ENCODE results near the gene PYGM. TPM values are rescaled to one million over a fixed set of nuclear protein-coding genes. Genes with fewer than 3 reads are reported as not detected.
A peak's percentile ranks its signal among the peaks of the same experiment; 100 is the strongest.

Gene PYGM
- total and polyA plus RNA-seq, 2 donors (not counting 1 experiment from before 2014, with no cell fraction given) = 0.50 to 1.9 TPM

- Histone ChIP-seq H3K27ac (ENCODE audit: insufficient read depth, low read length) (no peak overlapping the region), H3K9ac (ENCODE audit: insufficient read depth, low read length) (no peak overlapping the region), H4K20me1 (ENCODE audit: control insufficient read depth, extremely low read depth, insufficient read depth, low read length) (no peaks in the 10 kb centered on the region), H3K4me3 (replicated peaks in 1 of 4; ENCODE audit: control extremely low read depth in 1 of 4, insufficient read depth in 1 of 4, low read depth in 3 of 4, low read length in 4 of 4) (no peak overlapping the region), H3K27me3 (ENCODE audit: control insufficient read depth, insufficient read depth, low read length) (peaks cover 45% of the 10 kb centered on the region), H3K36me3 (ENCODE audit: control insufficient read depth, insufficient read depth, low read length) (no peaks in the 10 kb centered on the region), H2AFZ (ENCODE audit: low read length) (no peak overlapping the region), H3K4me2 (ENCODE audit: extremely low read depth, insufficient read depth, low read length) (no peak overlapping the region), H3K9me3 (ENCODE audit: control insufficient read depth, insufficient read depth, low read depth, low read length) (no peaks in the 10 kb centered on the region), H3K79me2 (ENCODE audit: control insufficient read depth, insufficient read depth, low read length) (no peaks in the 10 kb centered on the region), H3K4me1 (ENCODE audit: control insufficient read depth, extremely low read depth, insufficient read depth, low read length) (no peaks in the 10 kb centered on the region)
- TF ChIP-seq CTCF (conservative IDR thresholded peaks at IDR 0.05 in 1 of 2, IDR thresholded peaks at IDR 0.05 in 1 of 2; ENCODE audit: low read depth in 1 of 2, low read length in 2 of 2) (no peak), EZH2 (IDR thresholded peaks at IDR 0.05; ENCODE audit: low read length, missing control alignments) (no peak)
- no peak for DNase-seq (ENCODE audit: low read depth in 2 of 2)
These were observed 45.1 kb downstream of the PYGM start for GRCh38 chr11:64714666-64715065.

GRCh38 chr11:64713781-64714363 lies 45.9 kb downstream of the PYGM start:
- H3K9ac ChIP-seq (ENCODE audit: insufficient read depth, low read length) = no peak overlapping the region
- H3K9me3 ChIP-seq (ENCODE audit: control insufficient read depth, insufficient read depth, low read depth, low read length) = no peaks in the 10 kb centered on the region
- no peak overlapping the region for H3K27ac ChIP-seq (ENCODE audit: insufficient read depth, low read length)
- no peak for DNase-seq (ENCODE audit: low read depth in 2 of 2)
- no peak overlapping the region for H3K4me2 ChIP-seq (ENCODE audit: extremely low read depth, insufficient read depth, low read length)
- TF ChIP-seq EZH2 (IDR thresholded peaks at IDR 0.05; ENCODE audit: low read length, missing control alignments) = peak; percentile 72
- TF ChIP-seq CTCF (conservative IDR thresholded peaks at IDR 0.05 in 1 of 2, IDR thresholded peaks at IDR 0.05 in 1 of 2; ENCODE audit: low read depth in 1 of 2, low read length in 2 of 2) = no peak
- no peaks in the 10 kb centered on the region for H3K36me3 ChIP-seq (ENCODE audit: control insufficient read depth, insufficient read depth, low read length)
- H3K4me1 ChIP-seq (ENCODE audit: control insufficient read depth, extremely low read depth, insufficient read depth, low read length) = no peaks in the 10 kb centered on the region
- H2AFZ ChIP-seq (ENCODE audit: low read length) = no peak overlapping the region
- H3K27me3 ChIP-seq (ENCODE audit: control insufficient read depth, insufficient read depth, low read length) = peaks cover 45% of the 10 kb centered on the region
- H3K4me3 ChIP-seq (replicated peaks in 1 of 4; ENCODE audit: control extremely low read depth in 1 of 4, insufficient read depth in 1 of 4, low read depth in 3 of 4, low read length in 4 of 4) = no peak overlapping the region
- no peaks in the 10 kb centered on the region for H3K79me2 ChIP-seq (ENCODE audit: control insufficient read depth, insufficient read depth, low read length)
- no peaks in the 10 kb centered on the region for H4K20me1 ChIP-seq (ENCODE audit: control insufficient read depth, extremely low read depth, insufficient read depth, low read length)

- H3K4me1 ChIP-seq (ENCODE audit: control insufficient read depth, extremely low read depth, insufficient read depth, low read length) = no peaks in the 10 kb centered on the region
- H2AFZ ChIP-seq (ENCODE audit: low read length) = no peak overlapping the region
- TF ChIP-seq EZH2 (IDR thresholded peaks at IDR 0.05; ENCODE audit: low read length, missing control alignments) (peak; percentile 87), CTCF (conservative IDR thresholded peaks at IDR 0.05 in 1 of 2, IDR thresholded peaks at IDR 0.05 in 1 of 2; ENCODE audit: low read depth in 1 of 2, low read length in 2 of 2) (no peak)
- H3K27me3 ChIP-seq (ENCODE audit: control insufficient read depth, insufficient read depth, low read length) = peaks cover 43% of the 10 kb centered on the region
- H3K36me3 ChIP-seq (ENCODE audit: control insufficient read depth, insufficient read depth, low read length) = no peaks in the 10 kb centered on the region
- no peak overlapping the region for H3K27ac ChIP-seq (ENCODE audit: insufficient read depth, low read length)
- H3K4me2 ChIP-seq (ENCODE audit: extremely low read depth, insufficient read depth, low read length) = no peak overlapping the region
- no peaks in the 10 kb centered on the region for H3K9me3 ChIP-seq (ENCODE audit: control insufficient read depth, insufficient read depth, low read depth, low read length)
- H3K4me3 ChIP-seq (replicated peaks in 1 of 4; ENCODE audit: control extremely low read depth in 1 of 4, insufficient read depth in 1 of 4, low read depth in 3 of 4, low read length in 4 of 4) = no peak overlapping the region
- H4K20me1 ChIP-seq (ENCODE audit: control insufficient read depth, extremely low read depth, insufficient read depth, low read length) = no peaks in the 10 kb centered on the region
- no peaks in the 10 kb centered on the region for H3K79me2 ChIP-seq (ENCODE audit: control insufficient read depth, insufficient read depth, low read length)
- DNase-seq (ENCODE audit: low read depth in 2 of 2) = peak; percentile 31 to 41
- no peak overlapping the region for H3K9ac ChIP-seq (ENCODE audit: insufficient read depth, low read length)
These were observed 46.6 kb downstream of the PYGM start for GRCh38 chr11:64713016-64713707.

Measured in fibroblast of lung (primary cell).